H9 (cell line): ENCODE results near the gene GPR137B. TPM values are rescaled to one million over a fixed set of nuclear protein-coding genes. Genes with fewer than 3 reads are reported as not detected.

Experiments used
- DNase-seq: peaks from one replicate; pipeline ENCODE4 v3.0.0-alpha.2; 2017
- H2AFZ ChIP-seq: one replicate; pipeline ENCODE4 v1.6.1; 2013; ENCODE audit warnings: mild to moderate bottlenecking, low read length, control low read depth, moderate library complexity
- H2AK5ac ChIP-seq: 2 replicates; pipeline ENCODE4 v1.6.1; 2013; ENCODE audit warnings: low read length, control low read depth, mixed read lengths; ENCODE audit not compliant: insufficient read length
- H2BK120ac ChIP-seq: one replicate; pipeline ENCODE4 v1.6.1; 2013; ENCODE audit warnings: low read depth, mild to moderate bottlenecking, low read length, control low read depth, inconsistent platforms; ENCODE audit not compliant: poor library complexity, severe bottlenecking
- H2BK12ac ChIP-seq: 2 replicates; pipeline ENCODE4 v1.6.1; 2013; ENCODE audit warnings: low read length, control low read depth, mixed read lengths, low read depth; ENCODE audit not compliant: insufficient read length
- H2BK15ac ChIP-seq: 2 replicates; pipeline ENCODE4 v1.6.1; 2013; ENCODE audit warnings: low read depth, low read length, control low read depth
- H2BK20ac ChIP-seq: one replicate; pipeline ENCODE4 v1.6.1; 2013; ENCODE audit warnings: low read depth, mild to moderate bottlenecking, low read length, control low read depth, inconsistent platforms; ENCODE audit not compliant: poor library complexity, severe bottlenecking
- H2BK5ac ChIP-seq: 2 replicates; pipeline ENCODE4 v1.6.1; 2013; ENCODE audit warnings: low read length, control low read depth, mixed read lengths; ENCODE audit not compliant: insufficient read length
- H3K14ac ChIP-seq: 2 replicates; pipeline ENCODE4 v1.6.1; 2013; ENCODE audit warnings: low read length, control low read depth; ENCODE audit not compliant: insufficient read depth
- H3K18ac ChIP-seq: 2 replicates; pipeline ENCODE4 v1.6.1; 2013; ENCODE audit warnings: low read depth, mild to moderate bottlenecking, mixed read lengths, low read length, control low read depth; ENCODE audit not compliant: insufficient read length
- H3K23ac ChIP-seq: 2 replicates; pipeline ENCODE4 v1.6.1; 2013; ENCODE audit warnings: low read length, control low read depth, mixed read lengths, low read depth; ENCODE audit not compliant: insufficient read length
- H3K23me2 ChIP-seq: 2 replicates; pipeline ENCODE4 v1.6.1; 2013; ENCODE audit warnings: low read depth, mild to moderate bottlenecking, mixed read lengths, low read length, control low read depth; ENCODE audit not compliant: insufficient read length, poor library complexity, severe bottlenecking
- H3K27ac ChIP-seq: 2 replicates; pipeline ENCODE4 v1.5.1; 2013; ENCODE audit warnings: low read length, control low read depth, mixed read lengths, low read depth; ENCODE audit not compliant: insufficient read length
- H3K27me3 ChIP-seq: 2 replicates; pipeline ENCODE4 v1.6.1; 2013; ENCODE audit warnings: low read length, control low read depth, inconsistent platforms; ENCODE audit not compliant: insufficient read depth
- H3K4ac ChIP-seq: 2 replicates; pipeline ENCODE4 v1.6.1; 2013; ENCODE audit warnings: low read depth, mild to moderate bottlenecking, control low read depth, inconsistent platforms, low read length, moderate library complexity
- H3K4me1 ChIP-seq: 2 replicates; pipeline ENCODE4 v1.6.1; 2013; ENCODE audit warnings: low read length, control low read depth, inconsistent platforms; ENCODE audit not compliant: insufficient read depth
- H3K4me2 ChIP-seq: 2 replicates; pipeline ENCODE4 v1.6.1; 2013; ENCODE audit warnings: low read length, control low read depth, mixed read lengths; ENCODE audit not compliant: insufficient read length, insufficient read depth
- H3K56ac ChIP-seq: 2 replicates; pipeline ENCODE4 v1.6.1; 2013; ENCODE audit warnings: low read depth, mild to moderate bottlenecking, mixed read lengths, low read length, control low read depth; ENCODE audit not compliant: insufficient read length
- H3K79me1 ChIP-seq: 2 replicates; pipeline ENCODE4 v1.6.1; 2013; ENCODE audit warnings: low read depth, mild to moderate bottlenecking, moderate library complexity, low read length, control low read depth, inconsistent platforms; ENCODE audit not compliant: insufficient read depth, poor library complexity, severe bottlenecking
- H3K79me2 ChIP-seq: 2 replicates; pipeline ENCODE4 v1.6.1; 2013; ENCODE audit warnings: low read length, control low read depth, inconsistent platforms; ENCODE audit not compliant: insufficient read depth
- H3K9ac ChIP-seq: 2 replicates; pipeline ENCODE4 v1.6.1; 2013; ENCODE audit warnings: low read length, control low read depth, mixed read lengths; ENCODE audit not compliant: insufficient read length; ENCODE audit errors: extremely low read depth
- H3K9me3 ChIP-seq: one replicate; pipeline ENCODE4 v1.6.1; 2013; ENCODE audit warnings: low read depth, low read length, inconsistent platforms; ENCODE audit not compliant: control insufficient read depth
- H3T11ph ChIP-seq: one replicate; pipeline ENCODE4 v1.6.1; 2013; ENCODE audit warnings: mild to moderate bottlenecking, low read length, control low read depth, inconsistent platforms
- H4K20me1 ChIP-seq: one replicate; pipeline ENCODE4 v1.6.1; 2013; ENCODE audit not compliant: control insufficient read depth, insufficient read length, insufficient read depth
- H4K5ac ChIP-seq: 2 replicates; pipeline ENCODE4 v1.6.1; 2013; ENCODE audit warnings: low read depth, mild to moderate bottlenecking, mixed read lengths, low read length, control low read depth; ENCODE audit not compliant: insufficient read length
- H4K8ac ChIP-seq: replicated peaks from 2 replicates; pipeline ENCODE4 v1.6.1; 2013; ENCODE audit warnings: low read length, control low read depth, mixed read lengths, low read depth; ENCODE audit not compliant: insufficient read length
- H4K91ac ChIP-seq: 2 replicates; pipeline ENCODE4 v1.6.1; 2013; ENCODE audit warnings: low read depth, mild to moderate bottlenecking, moderate library complexity, mixed read lengths, low read length, control low read depth; ENCODE audit not compliant: insufficient read length
- H3K27ac Mint-ChIP-seq, 3 experiments: 2 replicates in 2 of 3; 3 replicates in 1 of 3; pipeline ENCODE4 v1.8.0; 2020 to 2021; ENCODE audit warnings: mixed read lengths in 3 of 3, mild to moderate bottlenecking in 1 of 3, moderate library complexity in 1 of 3
- H3K27me3 Mint-ChIP-seq: 2 replicates; pipeline ENCODE4 v1.8.0; 2021; ENCODE audit warnings: low read depth, mild to moderate bottlenecking, moderate library complexity, mixed read lengths
- H3K36me3 Mint-ChIP-seq, 3 experiments: 2 replicates in 2 of 3; 3 replicates in 1 of 3; pipeline ENCODE4 v1.8.0; 2020 to 2021; ENCODE audit warnings: low read depth in 3 of 3, mixed read lengths in 3 of 3; ENCODE audit not compliant: insufficient read depth in 1 of 3
- H3K4me1 Mint-ChIP-seq, 2 experiments: 2 replicates each; pipeline ENCODE4 v1.8.0; 2020; ENCODE audit warnings: mixed read lengths in 2 of 2
- H3K4me3 Mint-ChIP-seq, 2 experiments: 2 replicates in 1 of 2; 3 replicates in 1 of 2; pipeline ENCODE4 v1.8.0; 2020 to 2021; ENCODE audit warnings: mild to moderate bottlenecking in 2 of 2, mixed read lengths in 2 of 2, moderate library complexity in 1 of 2
- H3K9me3 Mint-ChIP-seq, 2 experiments: 2 replicates in 1 of 2; 3 replicates in 1 of 2; pipeline ENCODE4 v1.8.0; 2020; ENCODE audit warnings: mild to moderate bottlenecking in 2 of 2, mixed read lengths in 2 of 2, moderate library complexity in 1 of 2
- CTCF ChIP-seq: fragments of 200-600 bp; sonication (generic); conservative IDR thresholded peaks from 3 replicates; pipeline ENCODE4 v1.8.0; 2021; ENCODE audit warnings: antibody characterized with exemption, mild to moderate bottlenecking
- WGBS: extraction: QIAGEN DNeasy Blood & Tissue Kit; methylation state at CpG from one replicate; pipeline ENCODE4 v1.1.7; 2013; ENCODE audit warnings: missing lambda C conversion rate, low lambda C conversion rate, mixed read lengths; ENCODE audit not compliant: insufficient read length; ENCODE audit errors: extremely low coverage; 5-methylcytosine and 5-hydroxymethylcytosine counted together
- total RNA-seq: library from RNA; stranded (reverse); gene quantifications from 2 replicates; pipeline ENCODE4 v1.2.1, GENCODE V29; 2021

GPR137B gene
- total RNA-seq, 1 experiment from 2014 or later: 5.9 TPM

DNA sequence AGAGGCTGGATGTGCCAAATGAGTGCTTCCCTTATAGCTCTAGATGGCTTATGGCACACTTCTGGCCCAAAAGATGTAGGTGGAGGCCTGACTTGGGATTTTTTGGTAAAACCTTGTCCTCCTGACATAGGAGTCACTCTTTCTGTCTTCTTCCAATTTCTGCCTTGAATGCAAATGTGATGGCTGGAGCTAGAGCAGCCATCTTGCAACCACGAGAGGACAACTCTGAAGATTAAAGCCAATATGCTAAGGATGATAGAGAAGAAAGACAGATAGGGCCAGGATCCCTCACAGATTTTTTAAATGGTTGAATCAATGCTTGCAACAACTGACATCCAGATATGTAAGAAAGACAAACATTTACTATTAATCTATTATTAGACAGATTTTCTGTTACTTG, 8.5 kb upstream of the GPR137B start:
- Histone ChIP-seq H4K5ac (no peak overlapping the region), H2AK5ac (no peak overlapping the region), H3K9ac (no peak overlapping the region), H4K91ac (no peak overlapping the region), H3K23me2 (no peaks in the 10 kb centered on the region), H4K8ac (no peak overlapping the region), H3K79me2 (no peaks in the 10 kb centered on the region), H3K79me1 (no peaks in the 10 kb centered on the region), H3K56ac (no peak overlapping the region), H3K14ac (no peak overlapping the region), H3K18ac (no peak overlapping the region), H4K20me1 (no peaks in the 10 kb centered on the region), H2BK15ac (no peak overlapping the region), H3K23ac (no peak overlapping the region), H3K4ac (no peak overlapping the region), H2BK5ac (no peak overlapping the region), H3K9me3 (no peaks in the 10 kb centered on the region), H2BK120ac (no peak overlapping the region), H3K27ac (no peak overlapping the region), H3K4me2 (no peak overlapping the region), H3K4me1 (no peaks in the 10 kb centered on the region; the same call in 1 of the 2 replicates), H2AFZ (no peak overlapping the region), H3T11ph (no peak overlapping the region), H2BK12ac (no peak overlapping the region), H2BK20ac (no peak overlapping the region), H3K27me3 (no peaks in the 10 kb centered on the region; the same call in 1 of the 2 replicates)
- no CpG with 5 or more reads among the region's 1 CpG for WGBS
- Mint-ChIP-seq H3K36me3 (no peaks in the 10 kb centered on the region), H3K9me3 (no peaks in the 10 kb centered on the region), H3K27ac (no peak overlapping the region), H3K4me3 (no peak overlapping the region), H3K4me1 (peaks cover 19% of the 10 kb centered on the region in 2 experiments), H3K27me3 (peaks cover 31% of the 10 kb centered on the region)
- TF ChIP-seq CTCF: no peak
- DNase-seq: no peak
